Central memory CD8-positive, alpha-beta T cell (primary cell): ENCODE data around the gene KIF20B.
"Not testable (repeated sequence)": the region's sequence is repeated elsewhere in the genome, so short reads cannot be mapped to it uniquely, and the experiment has no call there.

ENCODE experiments used
- ATAC-seq: fragments of 150-1000 bp; cut with Tn5 transposase; replicated peaks from 2 replicates; pipeline ENCODE4 v1.10.0; 2022; ENCODE audit warnings: mild to moderate bottlenecking, moderate FRiP score, moderate number of reproducible peaks; ENCODE audit not compliant: poor library complexity, severe bottlenecking; ENCODE audit errors: extremely low read depth
- DNase-seq, 2 donors: peaks; one replicate each; pipeline ENCODE4 v3.0.0; 2021; ENCODE audit warnings: low spot score in 2 of 2
- H3K27ac Mint-ChIP-seq: one replicate; pipeline ENCODE4 v1.8.0; 2022; ENCODE audit warnings: low read depth, mild to moderate bottlenecking, moderate library complexity, mixed read lengths
- H3K27me3 Mint-ChIP-seq: one replicate; pipeline ENCODE4 v1.8.0; 2022; ENCODE audit warnings: mixed read lengths
- H3K36me3 Mint-ChIP-seq: one replicate; pipeline ENCODE4 v1.8.0; 2022; ENCODE audit warnings: mild to moderate bottlenecking, moderate library complexity, mixed read lengths; ENCODE audit not compliant: insufficient read depth
- H3K4me1 Mint-ChIP-seq: one replicate; pipeline ENCODE4 v1.8.0; 2022; ENCODE audit warnings: mixed read lengths
- H3K4me3 Mint-ChIP-seq: one replicate; pipeline ENCODE4 v1.8.0; 2022; ENCODE audit warnings: mild to moderate bottlenecking, moderate library complexity, mixed read lengths
- H3K9me3 Mint-ChIP-seq: one replicate; pipeline ENCODE4 v1.8.0; 2022; ENCODE audit warnings: mixed read lengths

The KIF20B gene

GRCh38 chr10:89745903-89746302 is 44.5 kb downstream of the KIF20B start:
- no peaks in the 10 kb centered on the region for H3K27me3 Mint-ChIP-seq
- no peak for DNase-seq
- no peak overlapping the region for H3K27ac Mint-ChIP-seq
- H3K4me3 Mint-ChIP-seq: no peak overlapping the region
- H3K9me3 Mint-ChIP-seq: no peaks in the 10 kb centered on the region
- H3K36me3 Mint-ChIP-seq: peaks cover 7% of the 10 kb centered on the region
- H3K4me1 Mint-ChIP-seq: no peaks in the 10 kb centered on the region
- no peak for ATAC-seq

DNA sequence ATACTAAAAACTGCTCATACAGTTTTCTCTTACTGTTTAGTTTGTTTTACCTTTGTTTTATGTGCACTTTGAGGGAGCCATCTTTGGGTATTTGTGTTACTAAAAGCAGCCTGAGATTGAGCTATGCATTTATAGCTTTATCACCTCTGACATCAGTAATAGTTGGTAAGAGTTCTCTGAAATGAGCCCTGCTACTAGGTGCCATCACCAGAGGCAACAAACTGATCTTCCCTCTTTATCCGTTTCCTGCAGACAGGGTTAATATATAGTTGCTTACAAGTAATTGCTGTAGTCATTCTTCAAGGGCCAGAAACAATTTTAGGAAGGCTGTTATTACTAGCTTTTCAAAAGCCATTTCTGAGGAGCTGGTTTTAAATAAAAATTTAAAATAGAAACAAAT is 49.1 kb downstream of the KIF20B start:
- Mint-ChIP-seq H3K36me3 (peaks cover 7% of the 10 kb centered on the region), H3K27me3 (no peaks in the 10 kb centered on the region), H3K4me3 (no peak overlapping the region), H3K9me3 (no peaks in the 10 kb centered on the region), H3K27ac (no peak overlapping the region), H3K4me1 (no peaks in the 10 kb centered on the region)
- ATAC-seq (no peak), DNase-seq (no peak)

DNA sequence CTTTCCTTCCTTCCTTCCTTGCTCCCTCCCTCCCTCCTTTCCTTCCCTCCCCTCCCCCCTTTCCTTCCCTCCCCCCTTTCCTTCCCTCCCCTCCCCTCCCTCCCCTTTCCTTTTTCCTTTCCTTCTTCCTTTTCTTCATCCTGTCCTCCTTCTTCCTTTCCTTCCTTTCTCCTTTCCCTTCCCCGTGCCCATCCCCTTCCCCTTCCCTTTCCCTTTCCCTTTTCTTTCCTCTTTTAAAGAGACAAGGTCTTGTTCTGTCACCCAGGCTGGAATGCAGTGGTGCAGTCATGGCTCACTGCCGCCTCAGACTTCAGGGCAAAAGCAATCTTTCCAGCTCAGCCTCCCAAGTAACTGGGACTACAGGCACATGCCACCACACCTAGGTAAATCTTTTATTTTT is 54.0 kb downstream of the KIF20B start:
- H3K4me3 Mint-ChIP-seq: no peak overlapping the region
- no peak overlapping the region for H3K27ac Mint-ChIP-seq
- peaks cover 5% of the 10 kb centered on the region for H3K36me3 Mint-ChIP-seq
- DNase-seq (no peak), ATAC-seq (no peak)
- no peaks in the 10 kb centered on the region for H3K9me3 Mint-ChIP-seq
- no peaks in the 10 kb centered on the region for H3K4me1 Mint-ChIP-seq
- no peaks in the 10 kb centered on the region for H3K27me3 Mint-ChIP-seq

DNA sequence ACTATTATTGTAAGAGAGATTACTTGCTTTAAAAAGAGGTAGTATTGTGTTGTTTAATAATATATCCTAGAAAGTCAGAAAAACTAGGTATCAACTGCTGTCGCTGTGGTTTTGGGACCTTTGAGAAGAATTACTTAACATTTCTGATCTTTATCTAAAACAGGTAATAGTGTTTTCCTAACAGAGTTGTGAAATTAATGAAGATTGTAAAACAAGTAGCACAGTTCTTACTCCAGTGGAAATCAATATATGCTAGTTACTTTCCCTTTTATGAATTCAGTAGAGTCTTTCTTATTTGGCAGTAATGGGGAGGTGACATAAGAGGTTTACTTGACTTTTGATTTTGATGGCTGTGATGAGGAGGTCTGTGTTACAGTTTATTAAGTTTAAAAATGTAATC is 58.1 kb downstream of the KIF20B start:
- H3K9me3 Mint-ChIP-seq: peaks cover 5% of the 10 kb centered on the region
- H3K27ac Mint-ChIP-seq: no peak overlapping the region
- DNase-seq (no peak), ATAC-seq (no peak)
- H3K27me3 Mint-ChIP-seq: no peaks in the 10 kb centered on the region
- H3K36me3 Mint-ChIP-seq: peaks cover 13% of the 10 kb centered on the region
- H3K4me1 Mint-ChIP-seq: no peaks in the 10 kb centered on the region
- H3K4me3 Mint-ChIP-seq: no peak overlapping the region

- not testable (repeated sequence) for H3K9me3 Mint-ChIP-seq, H3K4me1 Mint-ChIP-seq, H3K27ac Mint-ChIP-seq, DNase-seq, H3K4me3 Mint-ChIP-seq, H3K27me3 Mint-ChIP-seq, ATAC-seq
- H3K36me3 Mint-ChIP-seq: peaks cover 16% of the 10 kb centered on the region
These were observed 62.3 kb downstream of the KIF20B start for GRCh38 chr10:89763671-89764070.

GRCh38 chr10:89771684-89772083 is 70.3 kb downstream of the KIF20B start:
- Mint-ChIP-seq H3K4me1 (no peaks in the 10 kb centered on the region), H3K27me3 (no peaks in the 10 kb centered on the region), H3K36me3 (peaks cover 8% of the 10 kb centered on the region), H3K4me3 (peak overlapping the region; percentile 18), H3K9me3 (no peaks in the 10 kb centered on the region), H3K27ac (no peak overlapping the region)
- no peak for ATAC-seq
- no peak for DNase-seq

- Mint-ChIP-seq H3K9me3 (no peaks in the 10 kb centered on the region), H3K27me3 (no peaks in the 10 kb centered on the region), H3K36me3 (peaks cover 8% of the 10 kb centered on the region), H3K4me3 (no peak overlapping the region), H3K4me1 (no peaks in the 10 kb centered on the region), H3K27ac (no peak overlapping the region)
- DNase-seq: no peak
- ATAC-seq: no peak
These were observed 71.7 kb downstream of the KIF20B start for GRCh38 chr10:89773081-89773480.

DNA sequence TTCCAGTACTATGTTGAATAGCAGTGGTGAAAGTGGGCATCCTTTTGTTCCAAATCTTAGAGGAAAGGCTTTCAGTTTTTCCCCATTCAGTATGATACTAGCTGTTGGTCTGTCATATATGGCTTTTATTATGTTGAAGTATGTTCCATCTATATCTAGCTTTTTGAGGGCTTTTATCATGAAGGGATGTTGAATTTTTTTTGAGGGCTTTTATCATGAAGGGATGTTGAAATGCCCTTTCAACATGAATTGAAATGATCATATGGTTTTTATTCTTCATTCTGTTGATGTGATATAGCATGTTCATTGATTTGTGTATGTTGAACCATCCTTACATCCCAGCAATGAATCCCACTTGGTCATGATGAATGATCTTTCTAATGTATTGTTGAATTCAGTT is 75.3 kb downstream of the KIF20B start:
- Mint-ChIP-seq H3K27me3 (no peaks in the 10 kb centered on the region), H3K27ac (no peak overlapping the region), H3K9me3 (no peaks in the 10 kb centered on the region), H3K36me3 (peaks cover under 1% of the 10 kb centered on the region), H3K4me1 (no peaks in the 10 kb centered on the region), H3K4me3 (no peak overlapping the region)
- DNase-seq: no peak
- ATAC-seq: no peak

- ATAC-seq: no peak
- Mint-ChIP-seq H3K27ac (no peak overlapping the region), H3K4me1 (no peaks in the 10 kb centered on the region), H3K36me3 (no peaks in the 10 kb centered on the region), H3K9me3 (no peaks in the 10 kb centered on the region), H3K27me3 (no peaks in the 10 kb centered on the region), H3K4me3 (no peak overlapping the region)
- no peak for DNase-seq
These were observed 81.1 kb downstream of the KIF20B start for GRCh38 chr10:89782470-89782869.

DNA sequence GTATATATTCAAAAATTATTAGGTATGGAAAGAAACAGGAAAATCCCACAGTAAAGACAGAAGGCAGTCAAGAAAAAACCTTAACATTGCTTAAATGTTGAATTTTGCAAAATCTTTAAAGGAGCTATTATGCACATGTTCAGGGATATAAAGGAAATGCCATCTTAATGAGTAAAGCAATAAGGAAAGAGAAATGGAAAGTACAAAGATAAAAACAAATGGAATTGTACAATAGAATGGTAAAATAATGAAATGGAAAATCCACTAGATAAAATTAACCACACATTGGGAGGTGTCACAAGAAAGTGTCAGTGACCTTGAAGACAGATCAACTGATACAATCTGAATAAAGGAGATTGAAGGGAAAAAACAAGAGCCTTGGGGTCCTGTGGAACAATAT is 82.0 kb downstream of the KIF20B start:
- ATAC-seq (no peak), DNase-seq (no peak)
- Mint-ChIP-seq H3K4me1 (no peaks in the 10 kb centered on the region), H3K27ac (no peak overlapping the region), H3K27me3 (no peaks in the 10 kb centered on the region), H3K36me3 (no peaks in the 10 kb centered on the region), H3K4me3 (no peak overlapping the region), H3K9me3 (no peaks in the 10 kb centered on the region)

GRCh38 chr10:89785095-89785494 is 83.7 kb downstream of the KIF20B start:
- no peak overlapping the region for H3K4me3 Mint-ChIP-seq
- H3K4me1 Mint-ChIP-seq: peaks cover 5% of the 10 kb centered on the region
- H3K36me3 Mint-ChIP-seq: no peaks in the 10 kb centered on the region
- H3K9me3 Mint-ChIP-seq: no peaks in the 10 kb centered on the region
- DNase-seq: no peak
- no peak overlapping the region for H3K27ac Mint-ChIP-seq
- no peak for ATAC-seq
- H3K27me3 Mint-ChIP-seq: peaks cover 16% of the 10 kb centered on the region

DNA sequence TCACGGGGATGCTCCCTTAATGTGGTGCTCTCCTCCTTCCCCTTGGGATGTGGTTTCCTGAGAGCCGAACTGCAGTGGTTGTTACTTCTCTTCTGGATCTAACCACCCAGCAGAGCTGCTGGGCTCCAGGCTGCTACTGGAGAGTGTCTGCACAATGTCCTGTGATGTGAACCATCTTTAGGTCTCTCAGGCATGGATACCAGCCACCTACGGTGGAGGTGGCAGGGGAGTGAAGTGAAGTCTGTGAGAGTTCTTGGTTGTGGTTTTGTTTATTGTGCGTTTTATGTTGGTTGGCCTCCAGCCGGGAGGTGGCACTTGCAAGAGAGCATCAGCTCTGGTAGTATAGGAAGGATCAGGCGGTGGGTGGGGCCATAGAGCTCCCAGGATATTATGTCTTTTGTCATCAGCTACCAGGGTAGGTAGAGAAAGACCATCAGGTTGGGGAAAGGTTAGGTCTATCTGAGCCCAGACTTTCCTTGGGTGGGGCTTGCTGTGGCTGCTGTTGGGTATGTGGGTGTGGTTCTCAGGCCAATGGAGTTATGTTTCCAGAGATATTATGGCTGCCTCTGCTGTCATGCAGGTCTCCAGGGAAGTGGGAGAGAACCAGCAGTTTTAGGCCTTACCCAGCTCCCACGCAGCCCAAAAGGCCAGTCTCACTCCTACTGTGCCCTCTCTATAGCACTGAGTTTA is 87.9 kb downstream of the KIF20B start:
- peaks cover 31% of the 10 kb centered on the region for H3K27me3 Mint-ChIP-seq
- no peak for ATAC-seq

GRCh38 chr10:89792187-89792586 is 90.8 kb downstream of the KIF20B start:
- Mint-ChIP-seq H3K9me3 (no peaks in the 10 kb centered on the region), H3K27me3 (peaks cover 31% of the 10 kb centered on the region), H3K36me3 (no peaks in the 10 kb centered on the region), H3K27ac (no peak overlapping the region), H3K4me3 (no peak overlapping the region), H3K4me1 (peaks cover 5% of the 10 kb centered on the region)
- DNase-seq (no peak), ATAC-seq (no peak)

More for the DNA sequence above, 87.9 kb downstream of the KIF20B start:
- DNase-seq: no peak
- H3K36me3 Mint-ChIP-seq: no peaks in the 10 kb centered on the region
- no peaks in the 10 kb centered on the region for H3K9me3 Mint-ChIP-seq
- peaks cover 5% of the 10 kb centered on the region for H3K4me1 Mint-ChIP-seq
- H3K4me3 Mint-ChIP-seq: no peak overlapping the region
- H3K27ac Mint-ChIP-seq: no peak overlapping the region
